Small intestine (tissue), 7 donors: ENCODE measurements around the gene TM6SF1. TPM values are rescaled to one million over a fixed set of nuclear protein-coding genes. Genes with fewer than 3 reads are reported as not detected.
A peak's percentile ranks its signal among the peaks of the same experiment; 100 is the strongest.

Source experiments
- DNase-seq, 2 donors: peaks; one replicate each; pipeline versions ENCODE4 v3.0.0 to v3.0.0-alpha.2; 2013
- FAIRE-seq: peaks from 2 replicates; lab custom pipeline; 2012; peaks lifted over from hg19 to GRCh38; lab: Jason Lieb, UNC
- H3K27ac ChIP-seq, 3 donors: one replicate each; pipeline ENCODE4 v1.5.1; 2013; ENCODE audit warnings: low read length in 2 of 3, mild to moderate bottlenecking in 2 of 3, control low read depth in 1 of 3, inconsistent platforms in 1 of 3, low read depth in 1 of 3, moderate library complexity in 1 of 3
- H3K27me3 ChIP-seq, 3 donors: one replicate each; pipeline ENCODE4 v1.6.1; 2013; ENCODE audit warnings: low read length in 3 of 3, inconsistent platforms in 1 of 3; ENCODE audit not compliant: control insufficient read depth in 3 of 3, insufficient read depth in 3 of 3
- H3K36me3 ChIP-seq, 3 donors: one replicate each; pipeline ENCODE4 v1.6.1; 2013; ENCODE audit warnings: low read length in 3 of 3, inconsistent platforms in 1 of 3, low read depth in 1 of 3, mild to moderate bottlenecking in 1 of 3, moderate library complexity in 1 of 3; ENCODE audit not compliant: control insufficient read depth in 3 of 3, insufficient read depth in 2 of 3
- H3K4me1 ChIP-seq, 3 donors: one replicate each; pipeline ENCODE4 v1.6.1; 2013; ENCODE audit warnings: low read length in 2 of 3, inconsistent platforms in 1 of 3, low read depth in 1 of 3, mild to moderate bottlenecking in 1 of 3, moderate library complexity in 1 of 3; ENCODE audit not compliant: control insufficient read depth in 3 of 3, insufficient read depth in 2 of 3
- H3K4me3 ChIP-seq, 3 donors: one replicate each; pipeline ENCODE4 v1.5.1; 2013; ENCODE audit warnings: low read length in 3 of 3, control low read depth in 1 of 3, inconsistent platforms in 1 of 3, low read depth in 1 of 3, mild to moderate bottlenecking in 1 of 3, moderate library complexity in 1 of 3
- H3K9me3 ChIP-seq, 2 donors: one replicate each; pipeline ENCODE4 v1.6.1; 2013; ENCODE audit warnings: low read depth in 1 of 2, low read length in 1 of 2; ENCODE audit not compliant: control insufficient read depth in 2 of 2, insufficient read depth in 1 of 2
- WGBS, 3 donors: extraction: QIAGEN DNeasy Blood & Tissue Kit; methylation state at CpG; one replicate each; pipeline ENCODE4 v1.1.7; 2013; 5-methylcytosine and 5-hydroxymethylcytosine counted together
- polyA plus RNA-seq, 4 donors: library from polyadenylated mRNA; stranded (reverse) in 3 of 4; unstranded in 1 of 4; fragments of 200-250 nt in 3 of 4; fragments of 120-200 nt in 1 of 4; gene quantifications; one replicate each; pipeline versions ENCODE4 v1.2.1 to v1.2.3, GENCODE V29; 2013
- donor health status: healthy with polysubstance abuse.
- donor health status: control.
- donor health status: control.
- donor health status: Bipolar disorder and iron deficiency.
- donor health status: healthy.

Gene TM6SF1
- polyA plus RNA-seq, 4 donors: 0.45 to 4.7 (median 1.3) TPM

DNA sequence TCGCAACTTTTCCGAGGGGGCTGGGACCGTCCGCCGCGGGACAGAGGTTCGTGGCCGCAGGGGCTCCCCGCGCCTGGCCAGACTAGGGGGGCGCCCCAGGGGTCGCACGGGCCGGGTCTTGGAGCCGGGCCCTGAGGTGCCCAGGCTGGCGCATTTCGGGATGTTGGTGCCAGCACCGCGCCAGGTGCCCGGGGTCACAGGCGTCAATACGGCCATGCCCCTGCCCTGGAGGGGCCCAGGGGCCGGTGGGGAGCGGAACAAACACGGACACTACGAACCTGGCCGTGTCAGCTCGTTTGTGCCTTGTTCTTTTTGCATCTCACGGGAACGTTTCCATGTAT is 366 bp downstream of the TM6SF1 start:
- peaks cover 8 to 30% (median 8%) of the 10 kb centered on the region in 3 donors for H3K27me3 ChIP-seq
- no peak for FAIRE-seq

DNA sequence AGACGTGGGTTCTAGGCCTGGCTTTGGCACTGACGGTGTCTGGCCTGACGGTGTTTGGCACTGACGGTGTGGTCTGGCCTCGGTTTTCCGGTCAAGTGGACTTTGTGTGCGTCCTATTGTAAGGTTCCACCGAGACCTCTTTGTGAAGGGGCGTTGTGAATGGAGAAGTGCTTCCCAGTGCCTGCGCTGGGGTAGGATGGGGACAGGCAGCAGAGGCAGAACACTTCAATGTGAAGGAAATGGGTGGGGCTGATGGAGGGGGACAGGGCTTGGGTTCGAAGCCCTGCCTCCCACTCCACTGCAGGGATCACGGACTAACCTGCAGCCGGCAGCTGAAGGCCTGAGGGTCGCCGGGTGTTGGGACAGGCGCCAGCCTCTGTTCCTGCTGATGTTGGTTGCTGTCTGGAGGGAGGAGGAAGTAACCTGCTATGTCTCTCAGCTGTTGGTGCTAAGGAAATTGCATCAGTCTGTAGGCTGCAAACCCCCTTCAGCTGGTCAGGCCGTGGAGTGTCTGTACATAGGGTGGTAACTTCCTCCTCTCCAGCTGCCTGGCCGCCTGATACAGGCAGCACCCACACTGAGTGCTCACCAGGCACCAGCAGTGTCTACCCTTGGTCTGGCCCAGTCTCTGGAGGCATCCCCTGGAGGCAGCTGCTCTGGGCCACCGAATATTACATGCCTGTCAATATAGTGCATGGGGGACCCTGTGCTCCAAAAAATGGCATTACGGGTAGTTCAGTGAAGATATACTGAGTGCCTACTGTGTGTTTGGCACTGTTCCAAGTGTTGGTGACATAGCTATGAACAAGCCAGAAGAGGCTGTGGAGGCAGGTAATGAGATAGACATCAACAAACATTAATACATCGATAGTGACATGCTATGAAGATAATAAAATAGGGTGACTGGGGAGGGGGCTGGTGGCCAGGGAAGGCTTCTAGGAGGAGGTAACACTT is 1.1 kb downstream of the TM6SF1 start:
- Histone ChIP-seq H3K4me3 (peak overlapping the region in 1 of 3 donors; percentile 1), H3K36me3 (no peaks in the 10 kb centered on the region), H3K27me3 (peaks cover 8 to 30% (median 8%) of the 10 kb centered on the region in 3 donors), H3K4me1 (no peaks in the 10 kb centered on the region), H3K27ac (peak overlapping the region in 1 of 3 donors; percentile 59), H3K9me3 (no peaks in the 10 kb centered on the region)
- FAIRE-seq (no peak), DNase-seq (peak in 1 of 2 donors; percentile 26)
- 40 to 48% (median 43%) methylated on average over 21 of the region's 21 CpGs for WGBS, 3 donors

More for the DNA sequence above, 366 bp downstream of the TM6SF1 start:
- WGBS, 3 donors: 7 to 12% (median 9%) methylated on average over 24 to 30 of the region's 30 CpGs
- Histone ChIP-seq H3K9me3 (no peaks in the 10 kb centered on the region), H3K4me1 (no peaks in the 10 kb centered on the region), H3K4me3 (peak overlapping the region in 1 of 3 donors; percentile 1), H3K36me3 (no peaks in the 10 kb centered on the region), H3K27ac (peak overlapping the region in 1 of 3 donors; percentile 59)
- no peak for DNase-seq

DNA sequence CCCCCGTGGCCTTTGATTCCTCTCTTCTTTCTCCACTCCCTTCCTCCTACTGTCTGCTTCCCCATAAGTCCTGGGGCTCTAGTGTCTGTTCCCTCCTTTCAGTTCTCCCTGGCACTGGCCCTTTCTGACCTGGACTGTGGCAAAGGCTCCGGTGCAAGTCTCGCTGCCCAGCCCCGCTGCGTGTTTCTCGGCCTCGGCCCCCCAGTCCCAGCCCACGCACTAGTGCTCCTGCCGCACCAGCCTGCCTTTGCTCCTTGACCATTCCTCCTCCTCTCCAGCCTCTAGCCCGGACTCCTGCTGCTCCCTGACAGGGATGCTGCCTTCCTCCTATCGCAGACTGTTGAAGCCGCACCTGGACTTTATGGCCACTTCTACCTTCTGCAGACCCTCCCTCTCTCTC is 2.1 kb downstream of the TM6SF1 start:
- H3K27ac ChIP-seq: no peak overlapping the region
- peaks cover 6 to 30% (median 8%) of the 10 kb centered on the region in 3 donors for H3K27me3 ChIP-seq
- no peak for FAIRE-seq

DNA sequence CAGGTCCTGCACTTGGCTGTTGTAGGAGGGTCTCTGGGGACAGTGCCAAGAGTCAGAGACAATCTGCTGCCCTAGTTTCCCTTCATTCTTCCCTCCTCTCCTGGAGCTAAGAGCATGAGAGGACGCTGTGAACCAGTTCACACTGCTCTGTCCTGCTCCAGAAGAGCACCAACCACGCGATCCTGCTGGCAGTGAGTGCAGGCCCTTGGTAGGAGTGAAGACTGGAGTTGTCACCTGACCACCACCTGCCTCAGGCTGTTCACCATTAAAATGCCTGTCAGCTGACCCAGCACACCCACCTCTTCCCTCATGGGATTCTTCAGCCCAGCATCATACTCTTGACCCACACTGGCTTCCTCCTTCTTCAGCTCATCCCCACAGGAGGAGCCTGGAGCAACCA is 2.9 kb downstream of the TM6SF1 start:
- WGBS, 3 donors: 68 to 84% (median 72%) methylated on average over 3 of the region's 3 CpGs
- Histone ChIP-seq H3K4me3 (no peak overlapping the region), H3K4me1 (no peaks in the 10 kb centered on the region), H3K27ac (no peak overlapping the region), H3K36me3 (no peaks in the 10 kb centered on the region), H3K9me3 (no peaks in the 10 kb centered on the region), H3K27me3 (peaks cover 6 to 30% (median 8%) of the 10 kb centered on the region in 3 donors)
- DNase-seq (no peak), FAIRE-seq (no peak)

More for the DNA sequence above, 2.1 kb downstream of the TM6SF1 start:
- DNase-seq: no peak
- WGBS, 3 donors: 85 to 86% (median 85%) methylated on average over 12 of the region's 12 CpGs
- Histone ChIP-seq H3K4me3 (no peak overlapping the region), H3K36me3 (no peaks in the 10 kb centered on the region), H3K9me3 (no peaks in the 10 kb centered on the region), H3K4me1 (no peaks in the 10 kb centered on the region)

DNA sequence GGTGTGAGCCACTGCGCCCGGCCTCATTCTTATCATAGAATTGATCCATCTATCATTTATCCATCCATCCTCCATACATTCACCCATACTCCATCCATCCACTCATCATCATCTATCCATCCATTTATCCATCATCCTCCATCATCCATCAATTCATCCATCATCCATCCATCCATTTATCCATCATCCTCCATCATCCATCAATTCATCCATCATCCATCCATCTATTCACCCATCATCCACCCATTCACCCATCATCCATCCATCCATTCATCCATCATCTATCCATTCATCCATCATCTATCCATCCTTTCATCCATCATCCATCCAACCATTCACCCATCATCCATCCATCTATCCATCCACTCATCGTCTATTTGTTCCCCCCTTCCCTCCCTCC is 3.7 kb downstream of the TM6SF1 start:
- Histone ChIP-seq H3K9me3 (no peaks in the 10 kb centered on the region), H3K36me3 (no peaks in the 10 kb centered on the region), H3K27me3 (peaks cover 6 to 30% (median 8%) of the 10 kb centered on the region in 3 donors), H3K4me1 (no peaks in the 10 kb centered on the region), H3K4me3 (no peak overlapping the region), H3K27ac (no peak overlapping the region)
- DNase-seq (no peak), FAIRE-seq (no peak)
- WGBS, 3 donors: 88 to 93% (median 92%) methylated on average over 3 of the region's 3 CpGs

DNA sequence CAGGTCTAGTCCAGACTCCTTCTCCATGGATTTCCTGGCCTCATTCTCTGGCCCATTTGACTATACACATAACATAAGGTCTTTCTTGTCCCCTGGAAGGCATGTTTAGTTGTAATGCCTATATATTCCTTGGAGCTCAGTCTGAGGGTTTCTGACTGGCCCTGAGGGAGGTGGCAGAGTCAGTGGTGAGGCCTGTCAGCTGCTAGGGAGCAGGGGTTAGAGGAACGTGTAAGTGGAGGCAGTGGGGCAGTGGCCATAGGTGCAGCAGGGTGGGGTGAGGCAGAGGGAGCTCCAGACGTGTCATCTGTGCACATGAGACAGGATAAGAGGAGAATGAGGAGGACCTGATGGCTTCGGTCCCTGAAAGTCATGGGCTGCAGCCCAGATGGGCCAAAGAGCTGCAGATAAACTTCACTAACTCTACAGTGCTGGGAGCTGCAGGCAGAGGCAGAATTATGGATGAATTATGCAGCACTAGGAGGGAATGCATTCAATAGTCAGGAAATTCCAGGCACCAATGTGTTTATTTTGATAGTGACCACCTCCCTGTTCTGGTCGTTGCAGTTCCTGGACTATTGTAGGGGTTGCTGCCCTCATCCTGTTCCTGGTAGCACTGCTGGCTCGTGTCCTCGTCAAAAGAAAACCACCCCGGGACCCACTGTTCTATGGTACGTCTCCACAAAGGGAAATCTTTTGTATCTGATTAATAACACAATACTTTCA is 4.9 kb downstream of the TM6SF1 start:
- H3K4me3 ChIP-seq: no peak overlapping the region
- no peaks in the 10 kb centered on the region for H3K36me3 ChIP-seq
- peaks cover 3 to 22% (median 3%) of the 10 kb centered on the region in 3 donors for H3K27me3 ChIP-seq
- FAIRE-seq (no peak), DNase-seq (no peak)
- H3K27ac ChIP-seq: no peak overlapping the region
- WGBS, 3 donors: 62 to 70% (median 66%) methylated on average over 8 of the region's 8 CpGs
- no peaks in the 10 kb centered on the region for H3K4me1 ChIP-seq
- H3K9me3 ChIP-seq: no peaks in the 10 kb centered on the region

DNA sequence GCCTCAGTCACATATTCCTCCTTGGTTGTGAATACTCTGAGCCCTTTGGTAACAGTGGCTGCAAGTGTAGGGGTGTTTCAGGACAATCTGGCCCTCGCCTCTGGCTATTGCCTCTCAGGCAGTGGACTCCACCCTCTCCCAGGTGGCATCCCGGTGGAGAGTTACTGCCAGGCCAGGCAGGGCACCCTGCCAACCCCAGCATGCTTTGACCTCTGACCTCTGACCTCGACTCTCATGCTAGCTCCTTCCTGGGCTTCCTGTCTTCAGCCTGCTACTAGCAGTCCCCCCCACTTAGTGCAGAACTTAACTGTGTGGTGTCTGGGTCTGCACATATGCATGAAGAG is 5.5 kb downstream of the TM6SF1 start:
- Histone ChIP-seq H3K4me3 (no peak overlapping the region), H3K36me3 (no peaks in the 10 kb centered on the region), H3K27me3 (peaks cover 0 to 20% (median 3%) of the 10 kb centered on the region in 3 donors), H3K4me1 (no peaks in the 10 kb centered on the region), H3K27ac (no peak overlapping the region), H3K9me3 (no peaks in the 10 kb centered on the region)
- WGBS, 3 donors: 13 to 35% (median 26%) methylated on average over 3 of the region's 3 CpGs
- DNase-seq: no peak
- no peak for FAIRE-seq

DNA sequence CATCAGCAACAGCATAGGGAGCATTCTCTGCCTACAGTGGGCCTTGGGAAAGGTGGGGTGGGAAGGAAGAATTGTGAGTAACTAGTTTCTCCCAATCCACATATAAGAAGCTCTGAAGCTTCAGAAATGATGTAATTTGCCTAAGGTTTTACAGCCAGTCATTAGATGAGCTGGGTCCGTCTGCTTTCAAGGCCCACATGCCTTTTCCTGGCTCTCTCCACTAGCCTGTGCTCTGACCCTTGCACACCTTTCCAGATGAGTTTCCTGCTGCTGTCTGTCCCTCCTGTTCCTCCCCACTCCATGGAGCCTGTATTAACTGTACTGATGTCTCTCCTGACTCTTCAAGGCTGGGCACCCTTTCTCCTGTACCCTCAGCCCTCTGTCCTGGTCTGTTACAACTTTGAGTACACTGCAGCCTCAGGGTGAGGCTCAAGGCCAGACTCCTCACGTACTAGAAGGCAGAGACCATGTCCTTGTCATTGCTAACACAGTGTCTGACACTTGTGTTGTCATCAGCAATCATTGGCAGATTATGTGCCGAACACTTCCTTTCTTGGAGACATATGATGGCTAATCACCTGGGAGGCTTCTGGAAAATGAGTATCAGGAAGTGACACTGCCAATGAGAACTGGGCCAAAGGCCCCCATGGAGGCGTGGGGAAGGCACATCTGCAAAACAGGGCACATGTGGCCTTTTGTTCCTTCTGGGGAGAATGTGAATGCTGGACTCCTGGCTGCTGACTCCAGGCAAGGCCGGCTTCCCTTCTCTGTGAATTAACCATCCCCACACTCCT is 6.6 kb downstream of the TM6SF1 start:
- FAIRE-seq: no peak
- Histone ChIP-seq H3K36me3 (no peaks in the 10 kb centered on the region), H3K27me3 (peaks cover 0 to 9% (median 0%) of the 10 kb centered on the region in 3 donors), H3K9me3 (no peaks in the 10 kb centered on the region), H3K4me3 (no peak overlapping the region), H3K27ac (no peak overlapping the region), H3K4me1 (no peaks in the 10 kb centered on the region)
- 65 to 84% (median 67%) methylated on average over 5 of the region's 5 CpGs for WGBS, 3 donors
- DNase-seq: no peak
